GM10266 (cell line): ENCODE data around the gene PILRA.
"Not testable (repeated sequence)": the region's sequence is repeated elsewhere in the genome, so short reads cannot be mapped to it uniquely, and the experiment has no call there.

Source experiments
- DNase-seq: peaks from one replicate; pipeline ENCODE4 v3.0.0; 2012; ENCODE audit errors: extremely low spot score
- TF ChIP-seq, protein P1 (sequence below): IDR thresholded peaks from 2 replicates; pipeline ENCODE4 v1.5.1; 2012; ENCODE audit warnings: mild to moderate bottlenecking, low read depth; ENCODE audit not compliant: control insufficient read depth, insufficient read depth; ENCODE audit errors: missing control alignments

Gene PILRA

DNA sequence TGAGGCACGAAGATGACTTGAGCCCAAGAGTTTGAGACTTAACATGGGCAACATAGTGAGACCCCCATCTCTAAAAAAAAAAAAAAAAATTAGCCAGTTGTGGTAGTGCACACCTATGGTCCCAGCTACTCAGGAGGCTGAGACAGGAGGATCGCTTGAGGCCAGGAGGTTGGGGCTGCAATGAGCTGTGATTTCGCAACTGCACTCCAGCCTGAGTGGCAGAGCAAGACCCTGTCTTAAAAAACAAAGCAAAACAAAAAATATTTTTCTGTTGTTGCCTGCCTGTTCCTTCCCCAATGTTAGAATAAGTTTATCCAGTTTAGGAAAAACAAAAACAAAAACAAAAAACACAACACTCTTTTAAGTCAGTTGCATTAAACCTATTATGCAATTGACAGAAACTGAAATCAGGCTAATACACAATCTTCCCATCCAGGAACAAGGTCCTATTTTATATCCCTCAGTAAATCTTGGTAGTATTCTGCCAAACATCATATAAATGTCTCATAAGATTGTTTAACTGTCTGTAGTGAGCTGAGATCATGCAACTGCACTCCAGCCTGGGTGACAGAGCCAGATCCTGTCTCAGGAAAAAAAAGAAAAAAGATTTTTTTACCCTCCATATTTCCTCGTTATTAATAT is 4.9 kb downstream of the PILRA start:
- TF ChIP-seq, protein P1, sequence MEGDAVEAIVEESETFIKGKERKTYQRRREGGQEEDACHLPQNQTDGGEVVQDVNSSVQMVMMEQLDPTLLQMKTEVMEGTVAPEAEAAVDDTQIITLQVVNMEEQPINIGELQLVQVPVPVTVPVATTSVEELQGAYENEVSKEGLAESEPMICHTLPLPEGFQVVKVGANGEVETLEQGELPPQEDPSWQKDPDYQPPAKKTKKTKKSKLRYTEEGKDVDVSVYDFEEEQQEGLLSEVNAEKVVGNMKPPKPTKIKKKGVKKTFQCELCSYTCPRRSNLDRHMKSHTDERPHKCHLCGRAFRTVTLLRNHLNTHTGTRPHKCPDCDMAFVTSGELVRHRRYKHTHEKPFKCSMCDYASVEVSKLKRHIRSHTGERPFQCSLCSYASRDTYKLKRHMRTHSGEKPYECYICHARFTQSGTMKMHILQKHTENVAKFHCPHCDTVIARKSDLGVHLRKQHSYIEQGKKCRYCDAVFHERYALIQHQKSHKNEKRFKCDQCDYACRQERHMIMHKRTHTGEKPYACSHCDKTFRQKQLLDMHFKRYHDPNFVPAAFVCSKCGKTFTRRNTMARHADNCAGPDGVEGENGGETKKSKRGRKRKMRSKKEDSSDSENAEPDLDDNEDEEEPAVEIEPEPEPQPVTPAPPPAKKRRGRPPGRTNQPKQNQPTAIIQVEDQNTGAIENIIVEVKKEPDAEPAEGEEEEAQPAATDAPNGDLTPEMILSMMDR = no peak
- DNase-seq = no peak

DNA sequence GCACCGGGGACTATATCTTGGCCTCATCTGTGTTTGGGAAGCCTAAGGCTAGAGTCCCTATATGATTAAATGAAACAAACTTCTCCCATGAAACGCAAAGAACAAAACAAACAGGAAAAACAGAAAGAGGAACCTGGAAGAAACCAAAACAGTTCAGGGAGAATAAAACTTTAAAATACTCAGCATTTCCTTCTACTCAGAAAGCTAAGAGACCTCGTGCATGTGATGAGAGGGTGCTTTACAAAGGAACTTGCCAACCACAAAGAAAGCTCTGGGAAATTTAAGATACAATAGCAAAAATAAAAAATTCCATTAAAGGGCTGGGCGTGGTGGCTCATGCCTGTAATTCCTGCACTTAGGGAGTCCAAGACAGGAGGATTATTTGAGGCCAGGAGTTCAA is 6.9 kb downstream of the PILRA start:
- TF ChIP-seq, protein P1 = no peak
- DNase-seq = no peak

DNA sequence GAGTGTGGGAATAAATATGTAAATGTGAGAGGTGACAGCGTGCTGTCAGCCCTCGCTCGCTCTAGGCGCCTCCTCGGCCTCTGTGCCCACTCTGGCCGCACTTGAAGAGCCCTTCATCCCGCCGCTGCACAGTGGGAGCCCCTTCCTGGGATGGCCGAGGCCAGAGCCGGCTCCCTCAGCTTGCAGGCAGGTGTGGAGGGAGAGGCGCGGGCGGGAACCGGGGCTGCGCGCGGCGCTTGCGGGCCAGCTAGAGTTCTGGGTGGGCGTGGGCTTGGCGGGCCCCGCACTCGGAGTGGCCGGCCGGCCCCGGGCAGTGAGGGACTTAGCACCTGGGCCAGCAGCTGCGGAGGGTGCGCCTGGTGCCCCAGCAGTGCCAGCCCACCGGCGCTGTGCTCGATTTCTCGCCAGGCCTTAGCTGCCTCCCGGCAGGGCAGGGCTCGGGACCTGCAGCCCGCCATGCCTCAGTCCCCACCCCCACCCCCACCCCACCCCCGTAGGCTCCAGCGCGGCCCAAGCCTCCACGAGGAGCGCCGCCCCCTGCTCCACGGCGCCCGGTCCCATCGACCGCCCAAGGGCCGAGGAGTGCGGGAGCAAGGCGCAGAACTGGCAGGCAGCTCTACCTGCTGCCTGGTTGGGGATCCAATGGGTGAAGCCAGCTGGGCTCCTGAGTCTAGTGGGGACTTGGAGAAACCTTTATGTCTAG is 8.4 kb downstream of the PILRA start:
- DNase-seq = not testable (repeated sequence)

DNA sequence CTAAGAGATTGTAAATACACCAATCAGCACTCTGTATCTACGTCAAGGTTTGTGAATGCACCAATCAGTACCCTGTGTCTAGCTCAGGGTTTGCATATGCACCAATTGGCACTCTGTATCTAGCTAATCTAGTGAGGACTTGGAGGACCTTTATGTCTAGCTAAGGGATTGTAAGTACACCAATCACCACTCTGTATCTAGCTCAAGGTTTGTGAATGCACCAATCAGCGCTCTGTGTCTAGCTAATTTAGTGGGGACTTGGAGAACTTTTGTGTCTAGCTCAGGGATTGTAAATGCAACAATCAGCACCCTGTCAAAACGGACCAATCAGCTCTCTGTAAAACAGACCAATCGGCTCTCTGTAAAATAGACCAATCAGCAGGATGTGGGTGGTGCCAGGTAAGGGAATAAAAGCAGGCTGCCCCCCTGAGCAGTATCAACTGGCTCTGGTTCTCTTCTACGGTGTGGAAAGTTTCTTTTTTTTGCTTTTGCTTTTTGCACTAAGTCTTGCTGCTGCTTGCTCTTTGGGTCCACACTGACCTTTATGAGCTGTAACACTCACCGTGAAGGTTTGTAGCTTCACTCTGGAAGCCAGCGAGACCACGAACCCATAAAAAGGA is 9.1 kb downstream of the PILRA start:
- not testable (repeated sequence) for DNase-seq

DNA sequence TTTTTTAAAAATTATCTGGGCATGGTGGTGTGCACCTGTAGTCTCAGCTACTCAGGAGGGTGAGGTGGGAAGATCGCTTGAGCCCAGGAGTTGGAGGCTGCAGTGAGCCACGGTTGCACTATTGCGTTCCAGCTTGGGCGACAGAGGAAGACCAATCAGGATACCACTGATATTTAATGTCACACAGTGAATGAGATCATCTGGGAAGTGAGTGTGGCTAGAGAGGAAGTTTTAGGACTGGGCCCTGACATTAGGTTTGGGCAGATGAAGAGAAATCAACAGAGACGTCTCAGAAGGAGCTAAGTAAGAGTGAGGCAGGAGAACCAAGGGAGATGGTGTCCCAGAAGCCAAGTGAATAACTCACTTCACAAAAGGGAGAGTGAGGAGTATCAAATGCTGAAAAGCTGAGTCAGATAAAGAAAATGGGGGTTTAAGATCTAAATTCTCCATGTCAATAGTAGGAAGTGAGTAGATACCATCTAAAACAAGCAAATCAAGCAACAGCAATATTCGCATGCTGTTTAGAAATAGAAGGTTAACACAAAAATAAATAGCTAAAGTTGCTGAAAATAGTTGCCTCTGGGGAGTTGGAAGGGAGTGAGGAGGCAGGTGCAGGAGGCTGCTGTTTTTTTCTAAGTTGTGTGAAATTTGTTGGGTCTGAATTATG is 11.5 kb downstream of the PILRA start:
- DNase-seq = no peak
- TF ChIP-seq, protein P1 = no peak

DNA sequence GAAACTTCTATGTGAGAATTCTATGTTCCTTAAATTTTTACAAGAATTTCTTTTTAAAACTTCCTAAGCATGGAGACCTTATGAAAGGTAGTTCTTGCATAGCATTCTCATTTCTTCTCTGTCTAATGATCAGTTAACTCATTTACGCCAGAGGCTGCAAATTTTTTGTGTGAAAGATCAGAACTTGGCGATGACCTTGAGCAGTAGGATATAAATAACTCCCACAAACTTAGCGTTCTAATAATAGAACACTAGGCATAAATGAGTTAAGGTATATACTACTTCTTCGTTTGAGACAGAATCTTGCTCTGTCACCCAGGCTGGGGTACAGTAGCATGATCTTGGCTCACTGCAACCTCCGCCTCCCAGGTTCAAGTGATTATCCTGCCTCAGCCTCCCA is 13.7 kb downstream of the PILRA start:
- no peak for DNase-seq
- TF ChIP-seq, protein P1 = no peak

DNA sequence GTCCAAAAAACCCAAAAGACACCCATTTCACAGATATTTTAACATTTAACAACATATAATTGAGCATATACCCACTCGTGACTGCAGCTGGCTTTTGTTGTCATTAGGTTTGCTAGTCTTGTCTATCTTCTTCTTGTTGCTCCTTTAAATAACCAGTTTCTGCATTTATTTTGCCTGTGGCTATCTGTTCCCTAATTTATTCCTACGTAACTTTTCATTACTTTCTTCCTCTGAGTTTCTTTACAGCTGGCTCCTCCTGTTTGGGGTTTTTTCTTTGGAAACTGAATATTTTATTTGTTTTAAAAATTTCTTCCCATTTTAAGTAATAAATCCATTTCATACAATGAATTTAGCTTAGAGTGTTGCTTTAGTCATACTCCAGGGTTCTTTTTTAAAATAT is 14.4 kb downstream of the PILRA start:
- DNase-seq = no peak
- TF ChIP-seq, protein P1 = no peak

DNA sequence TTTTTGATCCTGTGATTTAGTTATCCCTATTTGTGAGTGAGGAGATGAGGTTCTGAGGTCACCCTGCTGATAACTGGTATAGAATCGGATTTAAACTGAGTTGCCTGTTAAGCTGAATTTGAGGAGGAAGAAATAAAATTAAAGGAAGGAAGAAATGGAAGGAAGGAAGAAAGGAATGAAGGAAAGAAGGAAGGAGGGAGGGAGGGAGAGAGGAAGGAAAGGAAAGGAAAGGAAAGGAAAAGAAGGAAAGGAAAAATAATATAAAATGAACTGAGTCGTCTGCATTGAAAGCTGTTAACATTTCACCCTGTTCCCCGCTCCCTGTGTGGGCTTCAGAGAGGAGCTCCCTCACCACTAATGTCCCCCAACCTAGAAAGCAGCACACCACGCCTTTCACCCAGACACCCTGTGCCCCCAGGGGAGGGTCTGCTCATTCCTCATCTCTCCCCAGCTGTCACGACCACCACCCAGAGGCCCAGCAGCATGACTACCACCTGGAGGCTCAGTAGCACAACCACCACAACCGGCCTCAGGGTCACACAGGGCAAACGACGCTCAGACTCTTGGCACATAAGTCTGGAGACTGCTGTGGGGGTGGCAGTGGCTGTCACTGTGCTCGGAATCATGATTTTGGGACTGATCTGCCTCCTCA is 16.3 kb downstream of the PILRA start:
- no peak for DNase-seq
- TF ChIP-seq, protein P1 = no peak
